Mammary epithelial cell (primary cell): Measurements from ENCODE around the gene IQGAP1.

Experiments used
- CTCF ChIP-seq, 2 donors: IDR thresholded peaks in 1 of 2; conservative IDR thresholded peaks in 1 of 2; 2 replicates each; pipeline ENCODE4 v1.5.1; 2011 to 2012; ENCODE audit warnings: inconsistent platforms in 2 of 2, low read length in 2 of 2, mild to moderate bottlenecking in 2 of 2, control low read depth in 1 of 2, low read depth in 1 of 2; ENCODE audit not compliant: insufficient read depth in 1 of 2; ENCODE audit errors: extremely low read depth in 1 of 2
- EZH2 ChIP-seq: IDR thresholded peaks from 2 replicates; pipeline ENCODE4 v1.6.1; 2012; ENCODE audit warnings: low read length, inconsistent platforms, borderline replicate concordance

- no peak for TF ChIP-seq CTCF (conservative IDR thresholded peaks at IDR 0.05 in 1 of 2, IDR thresholded peaks at IDR 0.05 in 1 of 2; ENCODE audit: extremely low read depth in 1 of 2, insufficient read depth in 1 of 2, low read depth in 1 of 2, low read length in 2 of 2)
- no peak for TF ChIP-seq EZH2
These were observed 107.0 kb downstream of the IQGAP1 start for GRCh38 chr15:90495067-90495466.
